Body of pancreas (tissue), 4 donors: Measurements from ENCODE around the gene WDR37. TPM values are rescaled to one million over a fixed set of nuclear protein-coding genes. Genes with fewer than 3 reads are reported as not detected.
"Not testable (repeated sequence)": the region's sequence is repeated elsewhere in the genome, so short reads cannot be mapped to it uniquely, and the experiment has no call there.

ENCODE experiments used
- ATAC-seq: fragments of 150-250 bp; one replicate; pipeline ENCODE4 v1.9.1; 2016
- DNase-seq, 4 donors: peaks; one replicate each; pipeline ENCODE4 v3.0.0-alpha.2; 2019
- H3K27ac ChIP-seq, 4 donors: fragments of 200-600 bp; sonication (generic); 1 replicate in 3 of 4; 2 replicates in 1 of 4; pipeline versions ENCODE4 v1.5.1 to v1.6.1; 2016 to 2019; ENCODE audit warnings: mild to moderate bottlenecking in 1 of 4, mixed read lengths in 1 of 4, moderate library complexity in 1 of 4
- H3K27me3 ChIP-seq, 2 donors: fragments of 200-600 bp; sonication (generic); one replicate each; pipeline ENCODE4 v1.6.0; 2016; ENCODE audit warnings: mild to moderate bottlenecking in 1 of 2
- H3K36me3 ChIP-seq, 2 donors: fragments of 200-600 bp; sonication (generic); replicated peaks in 1 of 2; 2 replicates each; pipeline ENCODE4 v1.5.1; 2016; ENCODE audit warnings: low read depth in 2 of 2; ENCODE audit not compliant: insufficient read depth in 1 of 2
- H3K4me1 ChIP-seq: fragments of 200-600 bp; sonication (generic); one replicate; pipeline ENCODE4 v1.6.0; 2016
- H3K4me3 ChIP-seq, 2 donors: fragments of 200-600 bp; sonication (generic); 1 replicate in 1 of 2; 2 replicates in 1 of 2; pipeline ENCODE4 v1.5.1; 2016 to 2019
- H3K9me3 ChIP-seq, 3 donors: fragments of 200-600 bp; sonication (generic); 1 replicate in 2 of 3; 2 replicates in 1 of 3; pipeline ENCODE4 v1.5.1; 2016
- CTCF ChIP-seq, 7 experiments: fragments of 450-650 bp in 4 of 7; fragments of 200-600 bp in 3 of 7; sonication (generic) in 3 of 7; IDR thresholded peaks; one replicate each; pipeline ENCODE4 v1.5.1; 2016 to 2019; ENCODE audit warnings: antibody characterized with exemption in 7 of 7
- POLR2A ChIP-seq, 3 donors: fragments of 450-650 bp; IDR thresholded peaks; one replicate each; pipeline ENCODE4 v1.6.1; 2016; ENCODE audit warnings: antibody characterized with exemption in 3 of 3, mild to moderate bottlenecking in 2 of 3
- WGBS, 2 donors: methylation state at CpG; one replicate each; pipeline ENCODE4 v1.1.5; 2017; 5-methylcytosine and 5-hydroxymethylcytosine counted together
- intact Hi-C: fragments of 100-400 bp; cut with DNase I; formaldehyde crosslinking; loops from one replicate; pipeline ENCODE4 v1.15.1; 2023
- total RNA-seq, 2 donors: library from RNA; depleted of rRNA; stranded (reverse); fragments of >200 nt; gene quantifications; one replicate each; pipeline ENCODE4 v1.1.0, GENCODE V29; 2016

WDR37 gene
- total RNA-seq, 2 donors from 2014 or later: 9.9 to 14.3 TPM

- H3K27ac ChIP-seq: no peak overlapping the region
- DNase-seq (no peak), ATAC-seq (no peak)
- H3K4me1 ChIP-seq: peaks cover under 1% of the 10 kb centered on the region
- no peak for TF ChIP-seq CTCF (IDR thresholded peaks at IDR 0.05)
- no peak for TF ChIP-seq POLR2A (IDR thresholded peaks at IDR 0.05)
- intact Hi-C loops: no loop called here
- 68 to 80% methylated on average over 7 to 8 of the region's 8 CpGs for WGBS, 2 donors
- H3K27me3 ChIP-seq: no peaks in the 10 kb centered on the region
- no peaks in the 10 kb centered on the region for H3K36me3 ChIP-seq
- H3K9me3 ChIP-seq: no peaks in the 10 kb centered on the region
- no peak overlapping the region for H3K4me3 ChIP-seq
These were observed 100.4 kb downstream of the WDR37 start for GRCh38 chr10:1156616-1156886.

GRCh38 chr10:1156921-1157614 is 100.9 kb downstream of the WDR37 start:
- no peak overlapping the region for H3K4me3 ChIP-seq
- 51 to 73% methylated on average over 17 of the region's 17 CpGs for WGBS, 2 donors
- DNase-seq (no peak), ATAC-seq (no peak)
- intact Hi-C loops: no loop called here
- no peak overlapping the region for H3K27ac ChIP-seq
- H3K9me3 ChIP-seq: no peaks in the 10 kb centered on the region
- TF ChIP-seq POLR2A (IDR thresholded peaks at IDR 0.05): no peak
- no peak for TF ChIP-seq CTCF (IDR thresholded peaks at IDR 0.05)
- no peaks in the 10 kb centered on the region for H3K36me3 ChIP-seq
- H3K4me1 ChIP-seq: no peaks in the 10 kb centered on the region
- no peaks in the 10 kb centered on the region for H3K27me3 ChIP-seq

- Histone ChIP-seq H3K27me3 (no peaks in the 10 kb centered on the region), H3K27ac (no peak overlapping the region), H3K9me3 (no peaks in the 10 kb centered on the region), H3K36me3 (no peaks in the 10 kb centered on the region), H3K4me3 (no peak overlapping the region), H3K4me1 (no peaks in the 10 kb centered on the region)
- TF ChIP-seq CTCF (IDR thresholded peaks at IDR 0.05): no peak
- no peak for TF ChIP-seq POLR2A (IDR thresholded peaks at IDR 0.05)
- no peak for ATAC-seq
- no peak for DNase-seq
- WGBS, 2 donors: 55 to 71% methylated on average over 4 of the region's 4 CpGs
- intact Hi-C loops: no loop called here
These were observed 101.4 kb downstream of the WDR37 start for GRCh38 chr10:1157615-1157933.

- no peaks in the 10 kb centered on the region for H3K4me1 ChIP-seq
- no peaks in the 10 kb centered on the region for H3K27me3 ChIP-seq
- DNase-seq (no peak), ATAC-seq (no peak)
- no peaks in the 10 kb centered on the region for H3K9me3 ChIP-seq
- no peaks in the 10 kb centered on the region for H3K36me3 ChIP-seq
- no peak overlapping the region for H3K27ac ChIP-seq
- intact Hi-C loops: no loop called here
- no peak for TF ChIP-seq POLR2A (IDR thresholded peaks at IDR 0.05)
- no peak for TF ChIP-seq CTCF (IDR thresholded peaks at IDR 0.05)
- H3K4me3 ChIP-seq: no peak overlapping the region
- WGBS, 2 donors: 69 to 74% methylated on average over 12 of the region's 12 CpGs
These were observed 101.9 kb downstream of the WDR37 start for GRCh38 chr10:1158066-1158465.

GRCh38 chr10:1158536-1158935 is 102.4 kb downstream of the WDR37 start:
- intact Hi-C loops, H3K27me3 ChIP-seq, H3K27ac ChIP-seq, H3K9me3 ChIP-seq, DNase-seq, H3K4me3 ChIP-seq, ATAC-seq, H3K36me3 ChIP-seq, H3K4me1 ChIP-seq: not testable (repeated sequence)
- 84 to 92% methylated on average over 10 of the region's 10 CpGs for WGBS, 2 donors
